Adipocyte (in vitro differentiated cells): ENCODE data around the gene WNK2.
A peak's percentile ranks its signal among the peaks of the same experiment; 100 is the strongest.

Experiments
- DNase-seq: peaks from one replicate; pipeline ENCODE4 v3.0.0-alpha.2; 2015; ENCODE audit warnings: low read depth
- H3K27me3 ChIP-seq: replicated peaks from 2 replicates; pipeline ENCODE4 v1.7.0; 2013; ENCODE audit warnings: mild to moderate bottlenecking, low read length, moderate library complexity; ENCODE audit not compliant: control insufficient read depth, insufficient read depth
- H3K36me3 ChIP-seq: 2 replicates; pipeline ENCODE4 v1.7.0; 2013; ENCODE audit warnings: low read length, mild to moderate bottlenecking, moderate library complexity; ENCODE audit not compliant: control insufficient read depth, insufficient read depth, severe bottlenecking
- H3K4me1 ChIP-seq: 2 replicates; pipeline ENCODE4 v1.7.0; 2013; ENCODE audit warnings: mild to moderate bottlenecking, low read length, moderate library complexity; ENCODE audit not compliant: control insufficient read depth, insufficient read depth
- H3K4me3 ChIP-seq: 2 replicates; pipeline ENCODE4 v1.7.0; 2013; ENCODE audit warnings: mild to moderate bottlenecking, low read length, moderate library complexity
- H3K9ac ChIP-seq: 2 replicates; pipeline ENCODE4 v1.7.0; 2013; ENCODE audit warnings: mild to moderate bottlenecking, low read length, moderate library complexity
- H3K9me3 ChIP-seq: 2 replicates; pipeline ENCODE4 v1.7.0; 2013; ENCODE audit warnings: mild to moderate bottlenecking, low read length, moderate library complexity; ENCODE audit not compliant: control insufficient read depth

The WNK2 gene

DNA sequence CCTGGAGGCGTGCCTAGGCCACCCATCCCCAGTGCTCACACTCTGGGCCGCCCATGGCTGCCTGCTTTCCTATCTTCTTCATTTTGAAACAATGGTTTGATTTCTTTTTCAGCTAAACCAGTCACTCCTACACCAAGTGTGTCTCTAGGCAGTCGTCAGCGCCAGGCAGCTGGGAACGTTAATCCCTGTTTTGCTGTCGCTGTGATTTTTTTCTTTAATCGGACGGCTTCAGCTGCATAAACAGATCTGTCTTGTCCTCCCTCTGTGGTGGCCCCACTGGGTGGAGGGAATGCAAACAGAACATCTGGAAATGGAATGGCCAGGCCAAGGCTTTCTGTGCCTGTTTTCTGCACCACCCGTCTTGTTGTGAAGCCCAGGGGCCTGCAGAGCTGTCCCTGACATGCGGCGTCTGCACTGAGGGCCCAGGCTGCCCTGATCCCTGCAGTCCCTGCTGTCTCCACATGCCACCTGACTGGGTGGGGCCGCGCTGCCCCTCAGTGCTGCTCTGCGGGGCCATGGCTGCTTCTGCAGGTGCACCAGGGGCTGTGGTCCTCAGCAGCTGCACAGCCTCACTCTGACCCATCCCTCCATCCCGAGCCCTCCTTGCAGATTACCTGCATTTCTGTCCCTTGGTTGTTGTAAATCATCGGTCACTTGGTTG is 51.5 kb downstream of the WNK2 start:
- peaks cover 40% of the 10 kb centered on the region for H3K27me3 ChIP-seq

GRCh38 chr9:93236541-93237206 is 52.7 kb downstream of the WNK2 start:
- Histone ChIP-seq H3K4me1 (no peaks in the 10 kb centered on the region), H3K27me3 (peaks cover 42% of the 10 kb centered on the region), H3K9ac (no peak overlapping the region), H3K36me3 (no peaks in the 10 kb centered on the region), H3K9me3 (no peaks in the 10 kb centered on the region), H3K4me3 (no peak overlapping the region)
- no peak for DNase-seq

More for the DNA sequence above, 51.5 kb downstream of the WNK2 start:
- Histone ChIP-seq H3K9ac (no peak overlapping the region), H3K4me1 (no peaks in the 10 kb centered on the region), H3K9me3 (no peaks in the 10 kb centered on the region), H3K36me3 (no peaks in the 10 kb centered on the region), H3K4me3 (no peak overlapping the region)
- peak; percentile 22 for DNase-seq

- Histone ChIP-seq H3K27me3 (peaks cover 38% of the 10 kb centered on the region), H3K9ac (no peak overlapping the region), H3K4me3 (no peak overlapping the region), H3K36me3 (no peaks in the 10 kb centered on the region), H3K9me3 (no peaks in the 10 kb centered on the region), H3K4me1 (no peaks in the 10 kb centered on the region)
- DNase-seq, result no peak
These were observed 53.6 kb downstream of the WNK2 start for GRCh38 chr9:93237540-93237939.

DNA sequence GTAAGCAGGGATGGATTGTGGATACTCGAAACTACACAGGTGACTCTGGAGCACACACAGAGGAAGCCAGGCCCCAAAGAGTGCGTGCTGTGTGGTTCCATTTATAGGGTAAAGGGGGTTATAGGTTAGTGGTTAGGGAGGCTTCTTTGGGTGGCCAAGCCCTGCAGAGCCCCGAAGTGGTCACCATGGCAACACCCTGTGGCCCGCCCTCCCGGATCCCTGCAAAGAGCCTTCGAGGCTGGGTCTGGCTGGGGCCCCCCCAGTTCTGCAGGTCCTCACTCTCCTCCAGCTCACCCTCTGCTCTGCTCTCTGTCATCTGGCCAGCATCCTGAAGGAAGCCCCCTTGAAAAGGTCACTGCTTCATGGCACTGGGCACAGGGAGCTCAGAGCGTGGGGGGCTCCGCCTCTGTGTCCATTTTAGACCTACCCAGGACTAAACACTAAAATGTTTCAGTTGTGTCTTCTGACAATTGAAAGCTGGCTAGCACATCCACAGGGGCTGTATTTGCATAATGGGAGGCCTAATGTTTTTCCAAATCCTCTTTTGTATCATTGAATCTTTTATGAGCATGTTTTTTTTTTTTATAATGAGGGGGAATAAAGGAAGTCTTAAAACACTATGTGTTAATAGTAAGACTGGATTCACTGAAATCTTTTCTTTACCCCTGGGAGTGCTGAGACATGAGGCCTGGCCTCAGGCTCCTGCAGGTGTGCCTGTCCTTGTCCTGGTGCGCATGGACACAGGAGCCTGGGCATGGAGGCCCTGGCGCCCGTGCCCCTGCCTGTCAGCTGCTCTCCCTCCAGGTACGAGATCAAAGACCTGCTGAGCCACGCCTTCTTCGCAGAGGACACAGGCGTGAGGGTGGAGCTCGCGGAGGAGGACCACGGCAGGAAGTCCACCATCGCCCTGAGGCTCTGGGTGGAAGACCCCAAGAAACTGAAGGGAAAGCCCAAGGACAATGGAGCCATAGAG is 55.3 kb downstream of the WNK2 start:
- H3K36me3 ChIP-seq, result no peaks in the 10 kb centered on the region
- no peak overlapping the region for H3K9ac ChIP-seq
- H3K27me3 ChIP-seq, result peaks cover 36% of the 10 kb centered on the region
- no peak for DNase-seq
- H3K9me3 ChIP-seq, result no peaks in the 10 kb centered on the region
- H3K4me3 ChIP-seq, result no peak overlapping the region
- no peaks in the 10 kb centered on the region for H3K4me1 ChIP-seq

GRCh38 chr9:93240891-93241334 is 57.0 kb downstream of the WNK2 start:
- no peaks in the 10 kb centered on the region for H3K4me1 ChIP-seq
- no peak overlapping the region for H3K4me3 ChIP-seq
- H3K27me3 ChIP-seq, result peaks cover 21% of the 10 kb centered on the region
- no peaks in the 10 kb centered on the region for H3K36me3 ChIP-seq
- H3K9me3 ChIP-seq, result no peaks in the 10 kb centered on the region
- no peak for DNase-seq
- H3K9ac ChIP-seq, result no peak overlapping the region

- Histone ChIP-seq H3K27me3 (peaks cover 18% of the 10 kb centered on the region), H3K9me3 (no peaks in the 10 kb centered on the region), H3K36me3 (no peaks in the 10 kb centered on the region), H3K4me3 (no peak overlapping the region), H3K9ac (no peak overlapping the region), H3K4me1 (no peaks in the 10 kb centered on the region)
- DNase-seq, result no peak
These were observed 59.2 kb downstream of the WNK2 start for GRCh38 chr9:93243112-93243511.

- H3K4me3 ChIP-seq, result no peak overlapping the region
- H3K4me1 ChIP-seq, result no peaks in the 10 kb centered on the region
- DNase-seq, result no peak
- H3K36me3 ChIP-seq, result no peaks in the 10 kb centered on the region
- H3K27me3 ChIP-seq, result peaks cover 23% of the 10 kb centered on the region
- no peak overlapping the region for H3K9ac ChIP-seq
- H3K9me3 ChIP-seq, result no peaks in the 10 kb centered on the region
These were observed 60.2 kb downstream of the WNK2 start for GRCh38 chr9:93244101-93244500.

- peaks cover 23% of the 10 kb centered on the region for H3K27me3 ChIP-seq
- DNase-seq, result no peak
- no peak overlapping the region for H3K9ac ChIP-seq
These were observed 60.8 kb downstream of the WNK2 start for GRCh38 chr9:93244510-93245436.

DNA sequence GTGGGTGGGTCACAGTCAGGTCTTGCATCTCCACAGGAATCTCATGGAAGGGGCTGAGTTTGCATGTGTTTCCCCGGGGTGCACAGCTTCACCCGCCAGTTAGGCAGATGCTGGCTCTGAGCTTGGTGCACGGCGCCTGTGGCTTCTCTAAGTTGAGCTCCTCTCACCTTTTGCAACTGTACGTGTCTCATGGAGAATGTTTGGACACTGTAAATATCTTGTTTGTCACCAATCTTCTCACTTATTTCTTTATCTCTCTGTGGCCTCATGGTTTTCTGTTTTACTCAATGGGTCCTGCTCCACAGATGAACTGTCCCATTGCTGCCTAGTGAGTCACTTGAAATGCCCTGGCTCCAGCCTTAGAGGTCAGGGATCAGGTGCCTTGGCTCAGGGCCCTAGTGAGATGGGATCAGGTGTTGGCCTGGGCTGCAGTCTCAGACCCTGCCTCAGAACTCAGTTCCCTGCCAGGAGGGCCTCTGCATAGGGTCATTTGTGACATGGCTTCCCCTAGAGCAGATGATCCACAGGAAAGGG is 61.6 kb downstream of the WNK2 start:
- H3K27me3 ChIP-seq, result peaks cover 23% of the 10 kb centered on the region
- no peaks in the 10 kb centered on the region for H3K4me1 ChIP-seq
- no peaks in the 10 kb centered on the region for H3K9me3 ChIP-seq
- no peaks in the 10 kb centered on the region for H3K36me3 ChIP-seq
- DNase-seq, result no peak
- H3K4me3 ChIP-seq, result no peak overlapping the region
- no peak overlapping the region for H3K9ac ChIP-seq

More at GRCh38 chr9:93244510-93245436, 60.8 kb downstream of the WNK2 start:
- Histone ChIP-seq H3K4me1 (no peaks in the 10 kb centered on the region), H3K9me3 (no peaks in the 10 kb centered on the region), H3K36me3 (no peaks in the 10 kb centered on the region), H3K4me3 (no peak overlapping the region)

- no peaks in the 10 kb centered on the region for H3K9me3 ChIP-seq
- peaks cover 23% of the 10 kb centered on the region for H3K27me3 ChIP-seq
- no peak overlapping the region for H3K4me3 ChIP-seq
- DNase-seq, result no peak
- no peaks in the 10 kb centered on the region for H3K36me3 ChIP-seq
- H3K4me1 ChIP-seq, result no peaks in the 10 kb centered on the region
- no peak overlapping the region for H3K9ac ChIP-seq
These were observed 62.2 kb downstream of the WNK2 start for GRCh38 chr9:93246111-93246510.
